ENCODE results near the gene CSK.
"Not testable (repeated sequence)": the region's sequence is repeated elsewhere in the genome, so short reads cannot be mapped to it uniquely, and the experiment has no call there.

The CSK gene

GRCh38 chr15:74785194-74786032, 3.5 kb downstream of the CSK start:
- in situ Hi-C loops (cut with HindIII; ENCODE audit: low sequenced_read_pairs), result no loop called here

GRCh38 chr15:74786081-74786480, 4.2 kb downstream of the CSK start:
- in situ Hi-C loops (cut with HindIII; ENCODE audit: low sequenced_read_pairs), result not testable (repeated sequence)

GRCh38 chr15:74786551-74787165, 4.8 kb downstream of the CSK start:
- in situ Hi-C loops (cut with HindIII; ENCODE audit: low sequenced_read_pairs), result no loop called here

GRCh38 chr15:74787251-74788041, 5.6 kb downstream of the CSK start:
- in situ Hi-C loops (cut with HindIII; ENCODE audit: low sequenced_read_pairs), result no loop called here

GRCh38 chr15:74788042-74788682, 6.3 kb downstream of the CSK start:
- in situ Hi-C loops (cut with HindIII; ENCODE audit: low sequenced_read_pairs), result no loop called here

GRCh38 chr15:74788683-74789151, 6.8 kb downstream of the CSK start:
- in situ Hi-C loops (cut with HindIII; ENCODE audit: low sequenced_read_pairs), result no loop called here

- in situ Hi-C loops (cut with HindIII; ENCODE audit: low sequenced_read_pairs), result no loop called here
These were observed 7.3 kb downstream of the CSK start for GRCh38 chr15:74789171-74789631.

GRCh38 chr15:74789741-74790079, 7.8 kb downstream of the CSK start:
- in situ Hi-C loops (cut with HindIII; ENCODE audit: low sequenced_read_pairs), result no loop called here

- in situ Hi-C loops (cut with HindIII; ENCODE audit: low sequenced_read_pairs), result no loop called here
These were observed 8.4 kb downstream of the CSK start for GRCh38 chr15:74790080-74790916.

GRCh38 chr15:74791007-74791406, 9.1 kb downstream of the CSK start:
- in situ Hi-C loops (cut with HindIII; ENCODE audit: low sequenced_read_pairs), result no loop called here

- in situ Hi-C loops (cut with HindIII; ENCODE audit: low sequenced_read_pairs), result no loop called here
These were observed 9.8 kb downstream of the CSK start for GRCh38 chr15:74791667-74792066.

- in situ Hi-C loops (cut with HindIII; ENCODE audit: low sequenced_read_pairs), result no loop called here
These were observed 10.5 kb downstream of the CSK start for GRCh38 chr15:74792227-74793016.

GRCh38 chr15:74793135-74794028, 11.5 kb downstream of the CSK start:
- in situ Hi-C loops (cut with HindIII; ENCODE audit: low sequenced_read_pairs), result no loop called here

- in situ Hi-C loops (cut with HindIII; ENCODE audit: low sequenced_read_pairs), result no loop called here
These were observed 12.5 kb downstream of the CSK start for GRCh38 chr15:74794248-74794969.

- in situ Hi-C loops (cut with HindIII; ENCODE audit: low sequenced_read_pairs), result no loop called here
These were observed 13.1 kb downstream of the CSK start for GRCh38 chr15:74794970-74795349.

GRCh38 chr15:74795966-74796625, 14.2 kb downstream of the CSK start:
- in situ Hi-C loops (cut with HindIII; ENCODE audit: low sequenced_read_pairs), result no loop called here

All from endothelial cell of hepatic sinusoid (primary cell).